Measurements from ENCODE around the gene WNT1.

- TF ChIP-seq CTCF (IDR thresholded peaks at IDR 0.05) (no peak), POLR2A (IDR thresholded peaks at IDR 0.05) (no peak)
These were observed 8.9 kb upstream of the WNT1 start for GRCh38 chr12:48969160-48969771.
